IPS-18a (cell line): ENCODE results near the gene RBM17.

Experiments used
- H3K27ac ChIP-seq: one replicate; pipeline ENCODE4 v1.5.1; 2013; ENCODE audit warnings: low read length
- H3K27me3 ChIP-seq: one replicate; pipeline ENCODE4 v1.6.1; 2013; ENCODE audit warnings: mild to moderate bottlenecking, low read length; ENCODE audit not compliant: control insufficient read depth, insufficient read depth
- H3K36me3 ChIP-seq: one replicate; pipeline ENCODE4 v1.6.1; 2013; ENCODE audit warnings: low read depth, low read length; ENCODE audit not compliant: control insufficient read depth
- H3K4me1 ChIP-seq: one replicate; pipeline ENCODE4 v1.6.1; 2013; ENCODE audit warnings: low read depth, low read length; ENCODE audit not compliant: control insufficient read depth
- H3K4me3 ChIP-seq: one replicate; pipeline ENCODE4 v1.5.1; 2013; ENCODE audit warnings: low read length
- H3K9ac ChIP-seq: one replicate; pipeline ENCODE4 v1.6.1; 2013; ENCODE audit warnings: mild to moderate bottlenecking, low read length, moderate library complexity
- H3K9me3 ChIP-seq: one replicate; pipeline ENCODE4 v1.6.1; 2013; ENCODE audit warnings: low read depth, low read length; ENCODE audit not compliant: control insufficient read depth

RBM17 gene

GRCh38 chr10:6108072-6108471, 19.2 kb downstream of the RBM17 start:
- Histone ChIP-seq H3K36me3 (peaks cover 53% of the 10 kb centered on the region), H3K27ac (no peak overlapping the region), H3K4me1 (peaks cover 40% of the 10 kb centered on the region), H3K9me3 (no peaks in the 10 kb centered on the region), H3K9ac (no peak overlapping the region), H3K4me3 (peak overlapping the region; percentile 18), H3K27me3 (no peaks in the 10 kb centered on the region)

GRCh38 chr10:6108631-6109443, 20.0 kb downstream of the RBM17 start:
- Histone ChIP-seq H3K27me3 (no peaks in the 10 kb centered on the region), H3K36me3 (peaks cover 56% of the 10 kb centered on the region), H3K9ac (no peak overlapping the region), H3K9me3 (no peaks in the 10 kb centered on the region), H3K4me3 (no peak overlapping the region), H3K4me1 (peaks cover 35% of the 10 kb centered on the region), H3K27ac (no peak overlapping the region)

DNA sequence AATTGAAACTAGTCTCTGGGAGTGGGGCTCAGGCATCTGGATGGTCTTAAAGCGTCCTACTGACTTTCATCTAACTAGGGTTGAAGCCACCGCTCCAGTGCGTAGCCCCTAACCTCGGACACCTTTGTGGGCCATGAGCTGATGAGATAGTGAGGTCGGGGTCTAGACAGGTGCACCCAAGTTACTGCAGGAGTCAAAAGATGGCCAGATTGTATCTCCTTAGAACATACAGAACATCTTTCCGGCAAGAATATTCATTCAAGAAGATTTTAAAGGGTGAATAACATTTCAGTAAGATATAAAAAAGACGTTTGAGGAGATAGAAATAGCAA, 20.6 kb downstream of the RBM17 start:
- peaks cover 29% of the 10 kb centered on the region for H3K4me1 ChIP-seq
- H3K4me3 ChIP-seq = no peak overlapping the region
- no peaks in the 10 kb centered on the region for H3K27me3 ChIP-seq
- H3K27ac ChIP-seq = no peak overlapping the region
- no peaks in the 10 kb centered on the region for H3K9me3 ChIP-seq
- H3K9ac ChIP-seq = no peak overlapping the region
- peaks cover 62% of the 10 kb centered on the region for H3K36me3 ChIP-seq

- H3K27me3 ChIP-seq = no peaks in the 10 kb centered on the region
- peaks cover 22% of the 10 kb centered on the region for H3K4me1 ChIP-seq
- no peak overlapping the region for H3K9ac ChIP-seq
- H3K9me3 ChIP-seq = no peaks in the 10 kb centered on the region
- H3K36me3 ChIP-seq = peaks cover 69% of the 10 kb centered on the region
- no peak overlapping the region for H3K27ac ChIP-seq
- H3K4me3 ChIP-seq = no peak overlapping the region
Observed at GRCh38 chr10:6110136-6110535, 21.3 kb downstream of the RBM17 start.

DNA sequence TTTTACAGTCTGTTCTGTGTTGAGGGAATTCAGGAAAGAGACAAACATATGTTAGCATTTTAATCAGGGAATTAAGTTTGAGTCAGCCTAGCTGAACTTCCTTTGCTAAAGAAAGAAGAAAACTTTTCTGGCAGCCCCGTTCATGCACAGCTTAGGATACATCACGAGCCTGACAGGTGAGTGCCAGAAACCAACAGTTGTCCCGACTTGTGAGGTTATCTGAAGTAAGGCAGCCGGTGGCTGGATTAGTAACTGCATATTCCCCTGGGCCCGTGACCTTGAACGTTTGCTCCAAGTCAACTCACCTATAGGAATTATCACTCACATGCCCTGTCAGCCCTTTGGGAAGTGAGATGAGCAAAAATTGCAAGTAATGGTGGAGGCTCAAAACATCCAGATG, 24.1 kb downstream of the RBM17 start:
- H3K4me3 ChIP-seq = no peak overlapping the region
- peaks cover 71% of the 10 kb centered on the region for H3K36me3 ChIP-seq
- H3K9me3 ChIP-seq = no peaks in the 10 kb centered on the region
- H3K9ac ChIP-seq = no peak overlapping the region
- peaks cover 12% of the 10 kb centered on the region for H3K4me1 ChIP-seq
- H3K27ac ChIP-seq = no peak overlapping the region
- no peaks in the 10 kb centered on the region for H3K27me3 ChIP-seq

- H3K36me3 ChIP-seq = peaks cover 70% of the 10 kb centered on the region
- no peaks in the 10 kb centered on the region for H3K9me3 ChIP-seq
- no peaks in the 10 kb centered on the region for H3K27me3 ChIP-seq
- no peak overlapping the region for H3K4me3 ChIP-seq
- H3K9ac ChIP-seq = no peak overlapping the region
- peaks cover 3% of the 10 kb centered on the region for H3K4me1 ChIP-seq
- H3K27ac ChIP-seq = no peak overlapping the region
Observed at GRCh38 chr10:6114299-6114698, 25.5 kb downstream of the RBM17 start.

GRCh38 chr10:6114805-6115341, 26.0 kb downstream of the RBM17 start:
- H3K27me3 ChIP-seq = no peaks in the 10 kb centered on the region
- no peak overlapping the region for H3K27ac ChIP-seq
- no peak overlapping the region for H3K4me3 ChIP-seq
- H3K4me1 ChIP-seq = no peaks in the 10 kb centered on the region
- no peaks in the 10 kb centered on the region for H3K9me3 ChIP-seq
- peaks cover 64% of the 10 kb centered on the region for H3K36me3 ChIP-seq
- H3K9ac ChIP-seq = no peak overlapping the region

- no peak overlapping the region for H3K9ac ChIP-seq
- peaks cover 59% of the 10 kb centered on the region for H3K36me3 ChIP-seq
- H3K27ac ChIP-seq = no peak overlapping the region
- H3K4me3 ChIP-seq = no peak overlapping the region
- no peaks in the 10 kb centered on the region for H3K27me3 ChIP-seq
- H3K4me1 ChIP-seq = no peaks in the 10 kb centered on the region
- no peaks in the 10 kb centered on the region for H3K9me3 ChIP-seq
Observed at GRCh38 chr10:6115411-6115810, 26.6 kb downstream of the RBM17 start.

- Histone ChIP-seq H3K4me3 (no peak overlapping the region), H3K4me1 (peaks cover 1% of the 10 kb centered on the region), H3K36me3 (peaks cover 54% of the 10 kb centered on the region), H3K9me3 (no peaks in the 10 kb centered on the region), H3K27me3 (no peaks in the 10 kb centered on the region), H3K9ac (no peak overlapping the region), H3K27ac (no peak overlapping the region)
Observed at GRCh38 chr10:6115824-6116350, 27.1 kb downstream of the RBM17 start.

DNA sequence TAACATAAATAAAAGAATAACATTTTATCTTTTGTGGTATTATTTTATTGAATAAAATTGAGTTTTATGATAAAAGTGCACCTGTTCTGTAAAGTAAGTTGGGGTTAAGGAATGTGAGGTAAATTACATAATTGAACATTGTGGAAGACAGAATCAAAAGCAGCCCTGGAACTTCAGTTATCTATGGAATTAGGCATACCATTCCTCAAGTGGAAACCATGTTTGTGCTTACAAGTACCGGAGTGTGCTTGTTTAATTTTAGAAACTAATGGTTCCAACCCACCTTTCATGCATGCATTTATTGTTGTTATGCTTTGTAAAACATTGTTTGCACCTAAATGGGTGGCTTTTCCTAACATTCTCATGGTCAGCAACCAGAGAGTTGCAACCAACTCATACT, 28.0 kb downstream of the RBM17 start:
- Histone ChIP-seq H3K36me3 (peaks cover 47% of the 10 kb centered on the region), H3K27me3 (no peaks in the 10 kb centered on the region), H3K4me3 (no peak overlapping the region), H3K9me3 (no peaks in the 10 kb centered on the region), H3K4me1 (peaks cover 3% of the 10 kb centered on the region), H3K9ac (no peak overlapping the region), H3K27ac (no peak overlapping the region)

- Histone ChIP-seq H3K36me3 (peaks cover 38% of the 10 kb centered on the region), H3K9me3 (no peaks in the 10 kb centered on the region), H3K27me3 (no peaks in the 10 kb centered on the region), H3K9ac (no peak overlapping the region), H3K27ac (no peak overlapping the region), H3K4me3 (no peak overlapping the region), H3K4me1 (peaks cover 3% of the 10 kb centered on the region)
Observed at GRCh38 chr10:6117711-6118110, 28.9 kb downstream of the RBM17 start.

GRCh38 chr10:6119423-6119822, 30.6 kb downstream of the RBM17 start:
- Histone ChIP-seq H3K27me3 (no peaks in the 10 kb centered on the region), H3K9ac (no peak overlapping the region), H3K27ac (no peak overlapping the region), H3K36me3 (peaks cover 21% of the 10 kb centered on the region), H3K4me3 (no peak overlapping the region), H3K4me1 (peaks cover 3% of the 10 kb centered on the region), H3K9me3 (no peaks in the 10 kb centered on the region)
